Measurements from ENCODE around the gene NR4A3. TPM values are rescaled to one million over a fixed set of nuclear protein-coding genes. Genes with fewer than 3 reads are reported as not detected.

The NR4A3 gene
- total RNA-seq, 2 experiments from 2014 or later, result 10.5 to 11.9 TPM

- H3K4me3 Mint-ChIP-seq, result no peak overlapping the region
- H3K9me3 Mint-ChIP-seq, result no peaks in the 10 kb centered on the region
- CTCF ChIA-PET, result interaction anchor here (0.5 kb wide), 1 partner anchor 12 kb away, joined by 3 read pairs; no protein-coding TSS in a partner anchor
- no peak overlapping the region for H3K27ac Mint-ChIP-seq
- no peaks in the 10 kb centered on the region for H3K36me3 Mint-ChIP-seq
- POLR2A ChIA-PET, result no interaction called here
- DNase-seq, result no peak
- peaks cover 1% of the 10 kb centered on the region for H3K27me3 Mint-ChIP-seq
- intact Hi-C loops (cut with micrococcal nuclease), result no loop called here
- no peaks in the 10 kb centered on the region for H3K4me1 Mint-ChIP-seq (ENCODE audit: low read depth)
Observed at GRCh38 chr9:99894826-99895225, 73.1 kb downstream of the NR4A3 start.

DNA sequence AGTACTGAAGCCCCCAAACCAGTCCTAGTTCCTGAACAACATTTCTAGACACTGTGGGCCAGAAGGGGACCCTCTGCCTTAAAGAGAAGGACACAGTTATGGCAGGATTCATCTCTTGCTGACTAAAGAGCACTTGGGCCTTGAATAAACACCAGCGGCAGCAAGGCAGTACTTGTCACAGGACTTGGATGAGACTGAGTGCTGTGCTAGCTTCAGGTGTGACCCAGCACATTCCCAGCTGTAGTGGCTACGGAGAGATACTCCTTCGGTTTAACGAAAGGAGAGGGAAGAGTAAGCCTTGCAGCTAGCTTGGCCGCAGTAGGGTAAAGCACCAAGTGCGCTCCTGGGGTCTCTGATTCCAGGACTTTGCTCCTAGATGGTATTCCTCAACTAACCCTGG is 73.8 kb downstream of the NR4A3 start:
- H3K27ac Mint-ChIP-seq, result no peak overlapping the region
- intact Hi-C loops (cut with micrococcal nuclease), result no loop called here
- no peaks in the 10 kb centered on the region for H3K9me3 Mint-ChIP-seq
- no peak for DNase-seq
- CTCF ChIA-PET, result interaction anchor here (0.5 kb wide), 1 partner anchor 12 kb away, joined by 3 read pairs; no protein-coding TSS in a partner anchor
- H3K4me3 Mint-ChIP-seq, result no peak overlapping the region
- peaks cover 1% of the 10 kb centered on the region for H3K27me3 Mint-ChIP-seq
- no peaks in the 10 kb centered on the region for H3K4me1 Mint-ChIP-seq (ENCODE audit: low read depth)
- POLR2A ChIA-PET, result no interaction called here
- H3K36me3 Mint-ChIP-seq, result no peaks in the 10 kb centered on the region

DNA sequence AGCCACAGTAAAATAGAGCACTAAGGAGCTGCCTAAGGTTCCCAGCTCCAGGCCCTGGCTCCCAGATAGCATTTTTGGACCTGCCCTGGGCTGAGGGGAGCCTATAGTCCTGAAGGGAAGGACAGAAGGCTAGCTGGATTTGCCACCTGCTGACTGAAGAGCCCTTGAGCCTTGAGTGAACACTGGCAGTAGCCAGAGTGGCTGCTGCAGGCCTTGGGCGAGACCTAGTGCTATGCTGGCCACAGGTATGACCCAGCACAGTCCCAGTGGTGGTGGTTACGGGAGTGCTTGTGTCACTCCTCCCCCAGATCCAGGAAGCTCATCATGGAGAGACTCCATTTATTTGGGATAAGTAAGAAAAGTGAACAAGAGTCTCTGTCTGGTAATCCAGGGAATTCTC is 74.4 kb downstream of the NR4A3 start:
- ChIA-PET CTCF (no interaction called here), POLR2A (no interaction called here)
- H3K9me3 Mint-ChIP-seq, result no peaks in the 10 kb centered on the region
- no peaks in the 10 kb centered on the region for H3K4me1 Mint-ChIP-seq (ENCODE audit: low read depth)
- intact Hi-C loops (cut with micrococcal nuclease), result no loop called here
- no peaks in the 10 kb centered on the region for H3K36me3 Mint-ChIP-seq
- no peak overlapping the region for H3K27ac Mint-ChIP-seq
- H3K27me3 Mint-ChIP-seq, result peaks cover 1% of the 10 kb centered on the region
- no peak overlapping the region for H3K4me3 Mint-ChIP-seq
- no peak for DNase-seq

GRCh38 chr9:99903393-99903792 is 81.7 kb downstream of the NR4A3 start:
- H3K27ac Mint-ChIP-seq, result no peak overlapping the region
- peaks cover 3% of the 10 kb centered on the region for H3K27me3 Mint-ChIP-seq
- no peak overlapping the region for H3K4me3 Mint-ChIP-seq
- CTCF ChIA-PET, result no interaction called here
- no peaks in the 10 kb centered on the region for H3K9me3 Mint-ChIP-seq
- H3K36me3 Mint-ChIP-seq, result peaks cover 4% of the 10 kb centered on the region
- POLR2A ChIA-PET, result interaction anchor here (1.5 kb wide), 1 partner anchor 74 kb away, joined by 4 read pairs; no protein-coding TSS in a partner anchor
- H3K4me1 Mint-ChIP-seq (ENCODE audit: low read depth), result peaks cover 10% of the 10 kb centered on the region
- intact Hi-C loops (cut with micrococcal nuclease), result loop anchor here (10.0 kb wide), 1 partner anchor 649 kb away; no protein-coding TSS in a partner anchor
- no peak for DNase-seq

DNA sequence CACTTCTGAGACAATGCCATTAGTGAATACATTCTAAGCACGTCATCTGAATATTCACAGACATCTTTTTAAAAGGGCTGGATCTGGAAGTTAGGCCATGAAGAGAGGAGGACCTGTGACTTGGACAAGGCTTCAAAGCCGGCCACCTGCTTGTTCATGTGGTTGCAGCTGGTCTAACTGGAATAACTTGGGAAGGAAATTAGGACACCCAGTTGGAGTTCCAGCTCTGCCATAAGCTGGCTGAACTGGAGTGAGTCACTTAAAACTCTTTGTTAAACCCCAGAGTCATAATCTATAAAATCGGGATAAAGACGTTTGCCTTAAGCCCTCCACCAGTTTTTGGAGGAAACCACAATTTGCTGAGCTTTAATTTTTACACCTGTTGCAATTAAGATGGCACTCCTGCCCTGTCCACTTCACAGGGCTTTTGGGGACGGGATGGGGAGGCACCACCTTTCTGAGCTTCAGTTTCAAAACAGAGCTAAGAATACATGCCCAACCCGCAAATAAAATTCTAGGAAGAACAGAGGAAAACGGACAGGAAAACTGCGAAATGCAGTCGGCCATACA is 84.2 kb downstream of the NR4A3 start:
- Mint-ChIP-seq H3K9me3 (no peaks in the 10 kb centered on the region), H3K36me3 (peaks cover 4% of the 10 kb centered on the region), H3K4me1 (ENCODE audit: low read depth) (peaks cover 20% of the 10 kb centered on the region), H3K27me3 (peaks cover 3% of the 10 kb centered on the region), H3K4me3 (peak overlapping the region; percentile 81), H3K27ac (peak overlapping the region; percentile 69)
- intact Hi-C loops (cut with micrococcal nuclease), result loop anchor here (1.0 to 10.0 kb wide), 7 partner anchors 39 to 1493 kb away; partner anchors contain the start of genes ERP44, INVS, MRPL50 and ZNF189
- DNase-seq, result no peak
- POLR2A ChIA-PET, result interaction anchor here (0.8 to 1.5 kb wide), 3 partner anchors 9 to 83 kb away, joined by 3 to 4 read pairs (median 3); no protein-coding TSS in a partner anchor
- CTCF ChIA-PET, result interaction anchor here (0.7 to 2.3 kb wide), 6 partner anchors 10 to 105 kb away, joined by 3 to 7 read pairs (median 4); no protein-coding TSS in a partner anchor

DNA sequence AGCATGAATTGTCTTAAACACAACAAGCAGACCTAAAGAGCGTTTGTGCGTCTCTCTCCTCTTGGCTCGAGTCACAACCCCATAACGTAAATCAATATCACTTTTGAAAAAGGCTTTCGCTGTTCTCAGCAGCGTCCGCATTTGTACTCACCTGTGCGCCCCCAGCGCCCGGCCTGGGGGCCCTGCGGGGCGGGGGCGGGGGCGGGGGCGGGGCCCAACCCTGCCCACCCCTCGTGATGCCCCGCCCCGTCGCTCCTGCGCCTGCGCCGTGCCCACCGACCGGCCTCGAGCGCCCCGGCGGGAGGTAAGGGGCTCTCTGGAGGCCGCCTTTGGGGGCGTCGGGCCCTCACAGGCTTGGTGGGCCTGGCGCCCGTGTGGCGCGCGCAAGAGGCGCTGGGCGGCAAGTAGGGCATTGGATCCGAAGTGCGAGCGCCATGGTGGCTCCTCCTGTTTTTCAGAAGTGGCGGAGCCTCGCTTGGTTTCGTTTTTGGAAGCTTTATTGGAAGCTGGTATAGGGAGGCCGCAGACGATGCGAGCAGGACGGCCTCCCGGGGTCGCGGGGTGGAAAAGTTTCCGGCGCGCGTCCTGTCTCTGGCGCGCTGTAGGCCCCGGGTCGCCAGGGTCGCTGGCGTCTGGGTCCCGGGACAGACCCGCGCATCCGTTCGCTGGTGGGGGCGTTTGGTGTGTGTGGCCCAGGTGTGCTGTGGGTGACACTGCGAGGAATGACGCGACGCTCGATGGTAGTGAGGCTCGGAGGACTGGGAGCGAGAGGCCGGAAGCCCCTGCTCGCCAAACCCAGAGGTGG is 84.9 kb downstream of the NR4A3 start, which contains the start of gene STX17:
TSS of gene STX17 (plus strand) at position 252 of the 805 bp plus-strand sequence. CDS start 8,586 bp downstream, outside the sequence.
- POLR2A ChIA-PET, result interaction anchor here (0.8 to 1.5 kb wide), 6 partner anchors 9 to 84 kb away, joined by 3 to 4 read pairs (median 3); no protein-coding TSS in a partner anchor
- H3K27me3 Mint-ChIP-seq, result peaks cover 3% of the 10 kb centered on the region
- peaks cover 20% of the 10 kb centered on the region for H3K4me1 Mint-ChIP-seq (ENCODE audit: low read depth)
- peak within 1 kb of the TSS; percentile 96 for H3K4me3 Mint-ChIP-seq
- intact Hi-C loops (cut with micrococcal nuclease), result loop anchor here (1.0 to 10.0 kb wide), 7 partner anchors 39 to 1492 kb away; partner anchors contain the start of genes ERP44, INVS, MRPL50 and ZNF189
- H3K36me3 Mint-ChIP-seq, result peaks cover 9% of the 10 kb centered on the region
- CTCF ChIA-PET, result interaction anchor here (0.8 to 2.3 kb wide), 5 partner anchors 9 to 104 kb away, joined by 3 to 7 read pairs (median 4); no protein-coding TSS in a partner anchor
- H3K9me3 Mint-ChIP-seq, result no peaks in the 10 kb centered on the region
- peak; percentile 82 for DNase-seq
- peak within 1 kb of the TSS; percentile 95 for H3K27ac Mint-ChIP-seq

DNA sequence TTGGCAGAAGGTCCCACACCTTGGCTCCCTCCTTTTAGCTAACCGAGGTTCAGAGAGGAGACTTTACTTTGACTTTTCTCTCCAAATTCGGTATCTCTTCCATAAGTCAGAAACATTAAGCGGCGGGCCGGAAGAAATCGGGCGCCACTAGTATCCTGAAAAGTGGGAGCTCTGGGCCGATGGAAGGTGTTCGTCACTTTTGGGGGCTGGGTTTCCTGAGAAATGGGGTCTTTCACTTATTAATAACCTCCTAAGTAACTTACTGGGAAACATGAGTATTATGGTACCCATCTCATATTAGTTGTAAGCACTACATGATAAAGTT is 85.5 kb downstream of the NR4A3 start:
- H3K36me3 Mint-ChIP-seq, result peaks cover 11% of the 10 kb centered on the region
- DNase-seq, result no peak
- peak overlapping the region; percentile 96 for H3K4me3 Mint-ChIP-seq
- H3K4me1 Mint-ChIP-seq (ENCODE audit: low read depth), result peaks cover 21% of the 10 kb centered on the region
- ChIA-PET POLR2A (interaction anchor here (0.8 to 1.5 kb wide), 5 partner anchors 10 to 85 kb away, joined by 3 to 4 read pairs (median 3); no protein-coding TSS in a partner anchor), CTCF (interaction anchor here (2.3 kb wide), 1 partner anchor 83 kb away, joined by 7 read pairs; no protein-coding TSS in a partner anchor)
- peaks cover 3% of the 10 kb centered on the region for H3K27me3 Mint-ChIP-seq
- intact Hi-C loops (cut with micrococcal nuclease), result loop anchor here (2.0 to 10.0 kb wide), 5 partner anchors 40 to 1492 kb away; partner anchors contain the start of genes ERP44, INVS, MRPL50 and ZNF189
- peak overlapping the region; percentile 95 for H3K27ac Mint-ChIP-seq
- no peaks in the 10 kb centered on the region for H3K9me3 Mint-ChIP-seq

- H3K4me3 Mint-ChIP-seq, result no peak overlapping the region
- H3K36me3 Mint-ChIP-seq, result peaks cover 21% of the 10 kb centered on the region
- POLR2A ChIA-PET, result no interaction called here
- H3K27ac Mint-ChIP-seq, result no peak overlapping the region
- CTCF ChIA-PET, result no interaction called here
- DNase-seq, result no peak
- peaks cover 30% of the 10 kb centered on the region for H3K4me1 Mint-ChIP-seq (ENCODE audit: low read depth)
- intact Hi-C loops (cut with micrococcal nuclease), result no loop called here
- H3K9me3 Mint-ChIP-seq, result no peaks in the 10 kb centered on the region
- H3K27me3 Mint-ChIP-seq, result no peaks in the 10 kb centered on the region
Observed at GRCh38 chr9:99911600-99911999, 89.9 kb downstream of the NR4A3 start.

Other genes starting within 250 kb of the NR4A3 start
- 10 to 100 TPM; 30.6 to 36.1 TPM for gene STX17, start 84.8 kb downstream of the NR4A3 start, total RNA-seq

Data from activated CD4-positive, alpha-beta memory T cell treated with anti-CD3 and anti-CD28 coated beads for 36 hours (primary cell).